ENCODE measurements around the gene NAPB.

Gene NAPB

GRCh38 chr20:23341073-23341472, 80.2 kb downstream of the NAPB start:
- DNase-seq: no peak

DNA sequence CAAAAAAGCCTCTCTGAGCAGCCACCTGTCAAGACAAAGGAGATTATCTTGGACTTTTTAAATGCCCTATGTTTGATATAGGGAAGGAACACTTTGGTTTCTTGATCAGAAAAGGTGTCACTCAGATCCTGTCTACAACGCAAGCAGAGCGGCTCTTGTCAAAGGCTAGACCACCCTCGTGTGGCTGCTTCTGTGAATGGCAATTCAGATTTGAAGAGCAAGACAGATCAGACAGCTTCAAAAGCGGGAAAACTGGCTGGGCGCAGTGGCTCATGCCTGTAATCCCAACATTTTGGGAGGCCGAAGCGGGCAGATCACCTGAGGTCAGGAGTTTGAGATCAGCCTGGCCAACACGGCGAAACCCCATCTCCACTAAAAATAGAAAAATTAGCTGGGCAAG, 80.8 kb downstream of the NAPB start:
- DNase-seq: no peak

- DNase-seq: no peak
These were observed 81.3 kb downstream of the NAPB start for GRCh38 chr20:23339986-23340385.

DNA sequence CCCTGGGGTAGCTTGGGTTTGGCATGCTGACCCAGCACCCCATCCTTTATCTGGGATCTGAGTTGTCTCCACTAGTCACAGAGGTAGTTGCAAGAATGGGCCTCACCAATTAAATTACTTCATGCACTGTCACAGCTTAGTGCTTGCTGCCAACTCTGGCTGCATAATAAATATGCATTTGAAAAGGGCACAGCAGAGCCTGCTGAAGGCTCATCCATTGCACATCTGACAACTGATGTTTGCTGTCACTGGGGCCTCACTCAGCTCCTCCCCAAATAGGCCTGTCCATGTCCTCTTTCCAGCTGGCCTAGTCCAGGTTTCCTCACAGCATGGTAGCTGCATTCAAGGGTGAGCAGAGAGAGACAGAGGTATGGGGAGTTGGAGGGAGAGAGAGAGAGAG, 84.0 kb downstream of the NAPB start:
- DNase-seq: no peak

GRCh38 chr20:23336476-23336875, 84.8 kb downstream of the NAPB start:
- no peak for DNase-seq

DNA sequence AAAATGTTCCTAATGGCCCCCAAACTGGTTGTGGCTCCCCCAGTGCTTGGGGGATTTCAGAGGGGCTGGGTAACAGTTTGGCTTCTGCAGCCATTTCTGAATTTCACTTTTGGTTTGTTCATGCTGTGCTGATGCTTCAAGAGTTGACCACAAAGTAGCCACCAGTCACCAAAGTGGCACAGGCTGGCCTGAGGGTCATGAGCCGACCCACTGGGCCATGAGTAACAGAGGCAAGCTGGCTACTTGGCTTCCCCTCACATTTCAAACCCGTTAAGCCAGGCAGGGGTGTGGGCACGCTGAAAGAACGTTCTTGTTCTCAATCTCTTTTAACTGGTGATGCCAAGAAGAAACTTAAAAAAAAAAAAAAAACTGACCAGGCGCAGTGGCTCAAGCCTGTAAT, 85.8 kb downstream of the NAPB start:
- no peak for DNase-seq

DNA sequence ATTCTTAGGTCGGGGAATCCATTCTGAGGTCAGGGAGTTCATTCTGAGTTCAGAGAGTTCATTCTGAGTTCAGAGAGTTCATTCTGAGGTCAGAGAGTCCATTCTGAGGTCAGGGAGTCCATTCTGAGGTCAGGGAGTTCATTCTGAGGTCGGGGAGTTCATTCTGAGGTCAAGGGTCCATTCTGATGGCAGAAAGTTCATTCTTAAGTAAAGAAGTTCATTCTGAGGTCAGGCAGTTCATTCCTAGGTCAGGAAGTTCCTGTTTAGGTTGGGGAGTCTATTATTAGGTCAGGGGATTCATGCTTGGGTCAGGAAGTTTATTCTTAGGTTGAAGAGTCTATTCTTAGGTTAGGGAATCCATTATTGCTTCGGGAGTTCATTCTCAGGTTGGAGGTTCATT, 87.2 kb downstream of the NAPB start:
- no peak for DNase-seq

DNA sequence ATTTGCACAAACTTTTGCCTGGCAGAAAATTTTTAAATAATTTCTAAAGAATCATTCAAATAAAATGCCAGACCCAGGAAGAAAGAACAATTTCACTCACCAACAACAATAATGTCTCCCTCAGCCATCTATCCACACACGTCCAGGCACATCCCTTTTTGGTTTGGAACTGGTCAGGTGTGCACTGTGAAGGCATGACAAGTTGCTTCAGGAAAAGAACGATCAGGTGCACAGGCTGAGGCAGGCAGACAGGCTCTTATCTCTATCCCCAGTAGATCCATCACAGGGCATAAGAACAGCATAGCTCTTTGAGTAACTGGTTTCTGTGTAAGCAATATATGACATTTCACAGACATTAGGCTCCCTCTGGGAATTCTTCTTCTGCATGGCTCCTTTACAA, 88.8 kb downstream of the NAPB start:
- DNase-seq: no peak

- no peak for DNase-seq
These were observed 89.6 kb downstream of the NAPB start for GRCh38 chr20:23331450-23332350.

DNA sequence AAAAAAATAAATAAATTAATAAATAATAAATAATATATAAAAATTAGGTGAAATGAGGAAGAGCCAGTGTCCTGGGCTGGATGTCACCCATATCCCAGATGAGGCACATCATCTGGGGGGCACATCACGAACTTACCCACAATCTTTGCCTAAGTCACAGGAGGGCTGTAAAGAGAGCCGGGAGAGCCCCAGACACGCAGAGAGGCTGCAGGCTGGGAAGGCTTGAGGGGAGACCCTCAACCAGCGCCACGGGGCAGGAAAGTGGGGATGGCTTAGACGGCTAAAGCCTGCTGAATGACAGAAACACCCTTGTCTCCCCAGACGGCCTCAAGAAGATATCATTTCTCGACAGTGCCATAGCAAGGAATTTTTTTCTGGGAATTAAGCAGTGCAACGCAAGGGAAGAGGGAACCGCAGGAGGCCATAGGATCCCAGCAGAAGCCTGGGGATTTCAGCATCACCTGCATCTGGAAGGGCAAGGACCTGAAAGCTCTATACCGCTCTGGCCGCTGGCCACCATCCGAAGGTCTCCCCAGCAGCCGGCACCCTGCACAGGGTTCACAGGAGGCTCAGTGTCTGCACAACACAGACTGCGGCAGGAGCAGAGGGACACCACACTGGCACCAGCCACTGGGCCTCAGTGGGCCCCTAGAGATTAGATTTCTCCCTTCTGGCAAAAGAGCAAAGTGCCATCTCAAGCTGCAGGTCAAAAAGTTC, 93.5 kb downstream of the NAPB start:
- DNase-seq: no peak

DNA sequence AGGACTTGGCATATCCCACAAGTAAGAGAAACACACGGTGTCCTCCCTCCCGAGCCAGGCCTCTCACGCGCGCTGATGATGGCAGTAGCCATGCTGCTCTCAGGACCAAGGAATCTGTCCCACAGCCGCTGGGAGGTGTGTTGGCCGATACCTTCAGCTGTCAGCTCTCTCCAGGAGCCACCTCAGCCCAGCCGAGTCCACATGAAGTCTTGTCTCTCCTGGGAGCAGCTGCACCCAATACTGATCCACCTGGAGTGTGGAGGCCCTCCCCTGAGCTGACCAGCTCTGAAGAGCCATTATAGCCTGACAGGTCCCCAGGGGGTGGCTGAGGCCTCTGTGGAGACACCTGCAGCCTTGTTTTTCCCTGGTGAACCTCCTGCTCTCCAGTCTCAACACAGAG, 94.5 kb downstream of the NAPB start:
- DNase-seq: no peak

DNA sequence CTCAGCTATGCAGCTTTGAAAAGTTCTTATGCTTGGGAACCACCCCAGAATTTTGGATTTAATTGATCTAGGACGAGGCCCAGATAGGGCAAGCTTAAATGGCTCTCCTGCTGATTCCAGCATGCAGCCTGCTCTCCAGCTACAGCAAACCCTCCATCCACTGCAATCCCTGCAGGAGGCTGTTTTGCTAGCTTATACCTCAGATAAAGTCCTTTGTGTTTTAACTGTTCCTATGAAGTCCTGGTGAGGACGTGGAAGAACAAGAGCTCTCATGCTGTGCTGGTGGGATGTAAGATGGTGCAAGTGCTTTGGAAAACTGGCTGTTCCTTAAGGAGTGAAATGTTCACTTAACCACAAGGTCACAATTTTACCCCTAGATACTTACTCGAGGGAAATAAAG, 96.2 kb downstream of the NAPB start:
- no peak for DNase-seq
